EL (cell line): ENCODE results near the gene JSRP1.

ENCODE experiments used
- DNase-seq: peaks from one replicate; pipeline ENCODE4 v3.0.0-alpha.2; 2016

Gene JSRP1

DNA sequence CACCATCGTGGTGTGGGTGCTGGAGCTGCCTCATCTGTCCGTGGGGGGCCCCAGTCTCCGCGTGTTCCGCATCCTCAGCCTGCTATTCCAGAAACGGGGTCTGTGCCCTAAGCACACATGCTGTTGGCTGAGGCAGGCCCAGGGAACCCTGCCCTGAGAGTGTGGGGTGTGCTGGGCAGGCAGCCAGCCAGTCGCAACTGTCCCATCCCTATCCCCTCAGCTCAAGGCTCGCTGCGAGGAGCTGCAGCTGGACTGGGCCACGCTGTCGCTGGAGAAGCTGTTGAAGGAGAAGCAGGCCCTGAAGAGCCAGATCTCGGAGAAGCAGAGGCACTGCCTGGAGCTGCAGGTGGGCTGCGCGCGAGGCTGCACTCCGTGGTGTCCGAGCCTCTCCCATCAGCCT, 42.0 kb downstream of the JSRP1 start:
- DNase-seq = no peak

DNA sequence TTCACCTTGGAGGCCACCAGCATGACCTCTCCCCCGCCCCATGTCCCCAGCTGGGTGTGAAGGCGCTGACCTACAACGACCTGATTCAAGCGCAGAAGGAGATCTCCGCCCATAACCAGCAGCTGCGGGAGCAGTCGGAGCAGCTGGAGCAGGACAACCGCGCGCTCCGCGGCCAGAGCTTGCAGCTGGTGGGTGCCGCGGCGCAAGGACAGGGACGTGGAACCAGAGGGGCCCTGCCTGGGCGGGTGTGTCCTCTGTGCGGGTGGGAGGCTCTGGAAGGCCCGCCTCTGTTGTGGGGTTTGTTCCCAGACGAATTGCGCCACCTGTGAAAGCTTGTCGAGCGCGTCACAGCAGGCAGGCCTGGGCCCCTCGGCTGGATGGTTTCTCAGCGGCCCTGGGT, 42.4 kb downstream of the JSRP1 start:
- DNase-seq = no peak

DNA sequence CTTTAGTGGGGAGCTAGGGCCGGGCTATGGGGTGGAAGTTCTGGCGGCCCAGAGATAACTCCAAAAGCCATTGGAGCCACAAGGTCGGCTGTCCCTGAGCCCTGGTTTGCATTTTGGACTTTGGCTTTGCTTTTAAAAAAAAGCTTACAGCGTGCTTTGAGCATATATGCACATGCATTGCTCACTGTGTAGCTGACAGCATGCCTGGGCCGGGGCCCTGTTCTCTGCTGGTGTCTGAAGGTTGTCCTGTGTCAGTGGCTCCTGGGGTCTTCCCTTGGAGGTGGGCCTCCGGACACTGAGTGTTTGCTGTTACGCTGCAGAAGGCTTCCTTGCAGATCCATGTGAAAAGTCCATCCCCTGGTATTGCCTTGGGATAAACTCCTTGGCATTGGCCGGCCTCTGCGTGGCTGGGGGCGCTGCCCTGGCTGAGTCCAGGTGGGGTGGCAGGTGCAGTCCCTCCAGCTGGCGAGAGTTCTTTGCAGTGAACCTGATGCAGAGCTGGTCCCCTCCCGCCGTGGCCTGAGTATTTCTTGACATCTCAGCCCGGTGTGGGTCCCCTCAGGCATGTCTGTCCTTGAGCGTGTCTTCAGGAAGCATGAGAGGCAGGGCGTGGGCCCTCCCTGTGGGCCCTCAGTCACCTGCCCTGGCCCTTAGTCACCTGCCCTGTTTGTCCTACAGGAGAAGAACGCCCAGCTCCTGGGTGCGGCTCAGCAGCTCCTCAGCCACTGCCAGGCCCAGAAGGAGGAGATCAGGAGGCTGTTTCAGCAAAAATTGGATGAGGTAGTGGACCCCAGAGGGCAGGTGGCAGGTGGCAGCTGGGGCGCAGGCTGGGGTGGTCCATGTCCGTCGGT, 43.1 kb downstream of the JSRP1 start:
- DNase-seq = no peak

DNA sequence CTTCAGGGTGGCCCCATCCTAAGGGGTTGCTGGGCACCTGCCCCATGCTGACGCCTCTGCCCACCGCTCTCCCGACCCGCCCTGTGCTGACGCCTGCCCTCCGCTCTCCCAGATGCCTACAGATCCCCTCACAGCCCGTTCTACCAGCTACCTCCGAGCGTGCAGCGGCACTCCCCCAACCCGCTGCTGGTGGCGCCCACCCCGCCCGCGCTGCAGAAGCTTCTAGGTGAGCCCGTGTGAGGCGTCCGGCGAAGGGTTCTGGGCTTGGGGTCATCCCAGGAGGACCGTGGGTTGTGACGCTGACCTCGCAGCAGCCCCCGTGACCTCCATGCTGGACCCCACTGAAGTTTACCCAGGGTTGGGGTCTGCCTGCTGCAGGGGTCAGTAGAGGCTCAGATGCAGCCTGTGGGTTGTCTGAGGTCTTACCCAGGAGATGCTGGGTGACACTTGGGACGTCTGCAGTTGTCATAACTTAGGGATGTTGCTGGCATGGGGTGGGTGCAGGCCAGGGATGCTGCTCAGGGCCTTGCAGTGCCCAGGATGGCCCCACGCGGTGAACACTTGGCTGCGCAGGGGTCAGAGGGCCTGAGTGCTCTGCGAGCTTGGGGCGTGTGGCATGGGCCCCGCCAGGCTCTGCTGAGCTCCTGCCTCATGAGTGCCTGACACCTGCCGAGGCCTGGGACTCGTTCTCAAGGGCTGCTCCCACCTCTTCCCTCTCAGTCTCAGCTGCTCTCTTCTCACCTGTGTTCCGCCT, 45.1 kb downstream of the JSRP1 start:
- DNase-seq = no peak

DNA sequence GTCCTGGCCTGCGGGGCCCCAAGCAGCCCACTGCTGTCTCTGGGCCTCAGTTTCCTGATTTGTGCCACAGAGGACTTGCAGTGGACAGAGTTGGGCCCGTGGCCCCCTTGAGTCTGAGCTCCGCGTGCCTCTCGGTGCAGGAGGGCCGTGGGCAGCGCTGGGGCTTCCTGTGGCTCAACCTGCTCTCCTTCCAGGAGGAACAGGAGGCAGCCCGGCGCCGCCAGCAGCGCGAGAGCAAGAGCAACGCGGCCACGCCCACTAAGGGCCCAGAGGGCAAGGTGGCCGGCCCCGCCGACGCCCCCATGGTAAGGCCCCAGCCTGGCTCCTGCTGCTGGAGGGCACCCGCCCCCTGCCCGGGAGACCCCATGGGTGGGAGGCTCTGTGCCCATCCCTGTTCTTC, 46.0 kb downstream of the JSRP1 start:
- DNase-seq = no peak

DNA sequence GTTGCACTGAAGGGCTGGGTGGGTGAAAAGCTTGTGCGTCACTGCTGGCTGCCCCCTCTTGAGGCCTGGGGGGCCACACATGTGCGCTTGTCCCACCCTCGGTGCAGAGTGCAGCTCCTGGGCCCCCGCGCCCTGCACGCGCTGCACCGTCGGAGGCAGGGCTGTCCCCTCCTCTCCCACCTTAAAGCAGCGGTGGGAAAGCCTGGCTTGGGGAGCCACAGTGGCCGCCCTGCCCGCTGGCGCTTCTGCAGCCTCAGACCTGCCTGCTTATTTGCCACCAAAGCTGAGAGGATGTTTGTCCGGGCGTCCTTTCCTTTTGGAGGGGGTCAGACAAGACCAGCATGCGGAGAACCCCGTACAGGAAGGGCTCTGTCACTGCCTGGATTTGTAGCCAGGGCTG, 46.8 kb downstream of the JSRP1 start:
- no peak for DNase-seq

DNA sequence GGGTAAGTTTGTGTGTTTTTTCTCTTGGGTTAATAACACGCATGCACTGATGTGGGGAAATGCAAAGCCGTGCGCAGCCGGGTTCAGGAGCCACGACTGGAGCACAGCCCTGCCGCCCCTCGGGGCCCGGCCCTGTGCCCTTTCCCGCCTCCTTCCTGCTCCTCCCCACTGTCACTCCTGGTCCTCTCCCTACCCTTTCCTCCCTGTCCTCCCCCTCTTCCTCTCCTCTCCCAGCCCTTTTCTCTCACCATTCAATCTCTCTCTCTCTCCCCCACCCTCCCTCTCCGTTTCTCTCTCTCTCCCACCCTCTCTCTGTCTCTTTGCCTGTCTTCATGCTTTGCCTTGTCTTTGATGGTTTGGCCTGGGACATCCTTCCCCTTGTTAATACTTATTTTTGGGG, 47.2 kb downstream of the JSRP1 start:
- no peak for DNase-seq

DNA sequence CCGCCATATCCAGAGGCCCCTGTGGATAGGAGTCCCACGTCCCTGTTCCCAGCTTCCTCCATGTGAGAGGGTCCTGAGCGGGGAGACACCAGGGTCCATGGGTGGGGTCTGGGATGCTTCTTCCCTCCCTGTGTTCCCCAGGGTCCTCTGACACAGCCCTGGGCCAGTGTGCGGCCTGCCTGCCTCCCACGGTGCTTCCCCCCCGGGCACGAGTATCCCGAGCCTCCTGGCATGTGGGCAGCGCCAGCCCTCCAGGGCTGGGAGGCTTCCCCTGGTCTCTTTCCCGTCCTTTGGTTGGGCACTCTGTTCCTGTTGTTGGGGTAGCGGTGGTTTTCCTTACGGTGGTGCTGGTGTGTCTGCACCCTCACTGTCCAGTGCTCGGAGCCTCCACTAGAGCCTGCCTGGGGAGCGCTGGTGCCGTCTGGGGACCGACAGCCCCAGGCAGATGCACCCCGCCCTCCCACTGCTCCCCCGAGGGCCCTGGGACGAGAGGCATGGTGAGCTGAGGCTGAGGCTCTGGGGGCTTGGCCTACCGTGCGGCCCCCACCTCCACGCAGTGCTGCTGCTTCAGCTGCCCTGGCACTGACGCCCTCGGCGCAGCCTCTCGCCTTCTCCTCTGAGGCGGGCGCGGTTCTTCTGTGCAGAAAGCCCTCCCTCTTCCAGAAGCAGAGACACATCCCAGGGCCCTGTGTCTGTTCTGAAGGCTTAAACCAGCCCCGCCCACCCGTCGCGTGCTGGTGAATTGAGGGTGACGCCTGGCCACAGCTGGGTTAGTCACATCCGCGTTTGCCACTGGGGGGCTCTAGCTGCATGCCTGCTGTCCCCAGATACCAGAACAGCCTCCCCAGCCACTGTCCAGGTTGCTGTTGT, 48.0 kb downstream of the JSRP1 start:
- DNase-seq = peak; percentile 88

DNA sequence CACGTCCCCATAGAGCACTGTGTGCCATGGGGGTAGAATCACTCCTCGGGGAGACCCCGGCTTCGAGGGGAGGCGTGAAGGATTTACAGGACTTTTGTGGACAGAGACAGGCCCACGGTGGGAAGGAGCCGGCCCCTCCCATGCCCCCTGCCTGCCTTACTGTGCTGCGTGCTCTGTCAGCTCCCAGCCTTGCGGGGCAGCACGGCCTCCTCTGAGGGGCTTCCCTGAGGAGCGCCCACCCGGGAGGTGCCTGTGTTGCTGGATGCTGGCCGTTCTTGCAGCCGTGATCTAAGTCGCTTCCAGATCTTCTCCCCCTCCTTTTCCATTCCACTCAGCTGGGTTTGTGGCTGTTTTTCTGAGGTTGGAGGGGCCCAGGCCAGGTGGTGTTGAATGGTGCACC, 49.2 kb downstream of the JSRP1 start:
- DNase-seq = no peak

DNA sequence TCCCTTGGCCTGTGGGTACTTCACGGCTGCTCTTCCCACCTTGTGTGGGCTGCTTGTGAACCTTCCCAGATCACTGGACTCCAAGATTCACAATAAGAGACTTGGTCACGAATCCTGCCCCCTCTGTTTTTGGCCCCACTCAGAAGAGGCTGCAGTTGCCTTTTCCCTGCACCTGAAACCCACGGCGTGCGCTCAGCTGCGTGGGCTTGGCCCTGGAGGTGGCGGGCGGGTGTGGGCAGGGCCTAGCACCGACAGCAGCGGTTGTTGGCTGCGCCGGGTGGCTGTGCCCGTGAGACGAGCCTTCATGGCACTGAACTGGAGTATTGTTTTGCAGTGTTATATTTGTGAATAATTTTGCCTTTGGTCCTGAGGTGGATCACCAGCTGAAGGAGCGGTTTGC, 53.9 kb downstream of the JSRP1 start:
- DNase-seq = no peak
